Retinal pigment epithelial cell (primary cell): ENCODE data around the gene CD33.

Source experiments
- DNase-seq: peaks from one replicate; pipeline ENCODE4 v3.0.0-alpha.2; 2010; ENCODE audit warnings: low read depth
- H3K4me3 ChIP-seq: 2 replicates; pipeline ENCODE4 v1.5.1; 2011; ENCODE audit warnings: mild to moderate bottlenecking, low read length, control low read depth, moderate library complexity
- TF ChIP-seq, protein P1 (sequence below): conservative IDR thresholded peaks from 2 replicates; pipeline ENCODE4 v1.5.1; 2011; ENCODE audit warnings: low read depth, low read length, control low read depth, inconsistent platforms

CD33 gene

DNA sequence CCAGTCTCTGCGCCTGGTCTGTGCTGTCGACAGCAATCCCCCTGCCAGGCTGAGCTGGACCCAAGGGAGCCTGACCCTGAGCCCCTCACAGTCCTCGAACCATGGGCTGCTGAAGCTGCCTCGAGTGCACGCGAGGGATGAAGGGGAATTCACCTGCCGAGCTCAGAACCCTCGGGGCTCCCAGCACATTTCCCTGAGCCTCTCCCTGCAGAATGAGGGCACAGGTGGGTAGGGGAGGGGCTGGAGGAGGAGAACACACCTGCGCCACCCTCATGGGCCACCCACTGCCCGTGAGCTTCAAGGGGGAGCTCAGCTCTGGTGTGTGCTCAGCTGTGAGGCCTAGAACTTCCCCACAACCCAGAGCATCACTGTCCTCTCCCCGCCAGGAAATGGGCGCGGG is 38.6 kb upstream of the CD33 start:
- TF ChIP-seq, protein P1, sequence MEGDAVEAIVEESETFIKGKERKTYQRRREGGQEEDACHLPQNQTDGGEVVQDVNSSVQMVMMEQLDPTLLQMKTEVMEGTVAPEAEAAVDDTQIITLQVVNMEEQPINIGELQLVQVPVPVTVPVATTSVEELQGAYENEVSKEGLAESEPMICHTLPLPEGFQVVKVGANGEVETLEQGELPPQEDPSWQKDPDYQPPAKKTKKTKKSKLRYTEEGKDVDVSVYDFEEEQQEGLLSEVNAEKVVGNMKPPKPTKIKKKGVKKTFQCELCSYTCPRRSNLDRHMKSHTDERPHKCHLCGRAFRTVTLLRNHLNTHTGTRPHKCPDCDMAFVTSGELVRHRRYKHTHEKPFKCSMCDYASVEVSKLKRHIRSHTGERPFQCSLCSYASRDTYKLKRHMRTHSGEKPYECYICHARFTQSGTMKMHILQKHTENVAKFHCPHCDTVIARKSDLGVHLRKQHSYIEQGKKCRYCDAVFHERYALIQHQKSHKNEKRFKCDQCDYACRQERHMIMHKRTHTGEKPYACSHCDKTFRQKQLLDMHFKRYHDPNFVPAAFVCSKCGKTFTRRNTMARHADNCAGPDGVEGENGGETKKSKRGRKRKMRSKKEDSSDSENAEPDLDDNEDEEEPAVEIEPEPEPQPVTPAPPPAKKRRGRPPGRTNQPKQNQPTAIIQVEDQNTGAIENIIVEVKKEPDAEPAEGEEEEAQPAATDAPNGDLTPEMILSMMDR, result no peak
- DNase-seq, result no peak
- no peak overlapping the region for H3K4me3 ChIP-seq

DNA sequence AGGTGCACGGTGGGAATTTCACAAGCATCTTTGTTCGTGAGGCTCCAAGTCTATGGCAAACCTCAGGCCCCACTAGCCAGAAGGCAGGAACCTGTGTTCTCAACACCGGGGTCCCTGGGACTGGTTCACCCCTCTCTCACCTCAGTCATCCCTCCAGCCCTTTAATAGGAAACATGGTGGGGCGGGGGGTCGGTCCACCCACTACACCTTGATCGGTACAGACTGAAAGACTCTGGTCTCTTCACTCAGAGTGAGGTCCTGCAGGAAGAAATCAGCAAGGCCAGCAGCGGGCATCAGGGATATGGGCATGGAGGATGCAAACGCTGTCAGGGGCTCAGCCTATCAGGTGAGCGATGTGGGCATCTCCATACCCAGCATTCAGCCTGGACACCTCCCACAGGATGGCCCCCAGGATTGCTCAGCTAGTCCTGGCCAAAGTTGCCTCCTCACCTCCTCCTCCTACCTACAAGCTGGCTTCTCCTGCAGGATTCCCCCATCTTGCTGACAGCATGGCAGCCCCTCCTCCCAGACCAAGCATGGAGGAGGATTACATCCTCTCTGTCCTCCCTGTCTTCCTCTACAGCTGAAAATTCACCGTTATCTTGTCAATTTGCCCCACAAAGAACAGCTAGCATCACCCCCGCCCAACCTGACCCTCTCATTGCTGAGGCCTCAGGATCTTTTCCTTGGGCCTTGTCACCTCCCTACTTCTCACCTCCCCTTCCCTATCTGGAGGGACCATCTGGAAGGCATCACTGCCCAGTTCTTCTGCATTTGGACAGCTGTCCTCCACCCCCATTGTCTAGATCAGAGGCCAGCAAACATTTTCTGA is 37.3 kb upstream of the CD33 start:
- TF ChIP-seq, protein P1, result no peak
- DNase-seq, result no peak
- no peak overlapping the region for H3K4me3 ChIP-seq

DNA sequence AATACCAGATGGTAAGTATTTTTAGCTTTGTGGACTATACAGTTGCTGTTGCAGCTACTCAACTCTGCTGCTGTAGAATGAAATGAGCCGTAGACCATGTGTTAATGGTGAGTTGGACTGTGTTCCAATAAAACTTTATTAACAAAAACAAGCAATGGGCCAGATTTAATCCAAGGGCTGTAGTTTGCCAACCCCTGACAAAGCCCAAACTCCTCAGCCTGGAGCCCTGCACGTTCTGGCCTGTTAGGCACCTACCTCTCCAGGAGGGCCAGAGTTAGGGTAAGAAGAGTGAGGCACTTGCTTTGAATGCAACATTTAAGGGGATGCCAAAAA is 36.7 kb upstream of the CD33 start:
- no peak overlapping the region for H3K4me3 ChIP-seq
- TF ChIP-seq, protein P1, result no peak
- DNase-seq, result no peak

DNA sequence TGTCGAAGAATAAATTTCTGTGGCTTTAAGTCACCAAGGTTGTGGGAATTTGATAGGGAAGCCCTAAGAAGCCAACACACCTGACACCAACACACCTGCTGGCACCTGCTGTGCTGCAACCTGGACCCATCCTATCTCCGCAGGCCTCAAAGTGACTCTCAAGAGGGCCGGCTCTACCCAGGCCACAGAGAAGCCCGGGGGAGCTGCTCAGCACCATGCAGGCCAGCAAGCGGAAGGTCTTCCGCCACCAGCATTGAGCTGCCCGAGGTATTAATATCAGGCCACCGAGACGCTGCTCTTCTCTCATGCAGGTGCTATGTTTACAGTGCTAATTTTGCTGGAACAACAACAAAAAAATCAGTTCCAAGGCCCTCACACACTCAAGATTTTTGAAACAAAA is 32.2 kb upstream of the CD33 start:
- H3K4me3 ChIP-seq, result no peak overlapping the region
- no peak for DNase-seq
- TF ChIP-seq, protein P1, result no peak

DNA sequence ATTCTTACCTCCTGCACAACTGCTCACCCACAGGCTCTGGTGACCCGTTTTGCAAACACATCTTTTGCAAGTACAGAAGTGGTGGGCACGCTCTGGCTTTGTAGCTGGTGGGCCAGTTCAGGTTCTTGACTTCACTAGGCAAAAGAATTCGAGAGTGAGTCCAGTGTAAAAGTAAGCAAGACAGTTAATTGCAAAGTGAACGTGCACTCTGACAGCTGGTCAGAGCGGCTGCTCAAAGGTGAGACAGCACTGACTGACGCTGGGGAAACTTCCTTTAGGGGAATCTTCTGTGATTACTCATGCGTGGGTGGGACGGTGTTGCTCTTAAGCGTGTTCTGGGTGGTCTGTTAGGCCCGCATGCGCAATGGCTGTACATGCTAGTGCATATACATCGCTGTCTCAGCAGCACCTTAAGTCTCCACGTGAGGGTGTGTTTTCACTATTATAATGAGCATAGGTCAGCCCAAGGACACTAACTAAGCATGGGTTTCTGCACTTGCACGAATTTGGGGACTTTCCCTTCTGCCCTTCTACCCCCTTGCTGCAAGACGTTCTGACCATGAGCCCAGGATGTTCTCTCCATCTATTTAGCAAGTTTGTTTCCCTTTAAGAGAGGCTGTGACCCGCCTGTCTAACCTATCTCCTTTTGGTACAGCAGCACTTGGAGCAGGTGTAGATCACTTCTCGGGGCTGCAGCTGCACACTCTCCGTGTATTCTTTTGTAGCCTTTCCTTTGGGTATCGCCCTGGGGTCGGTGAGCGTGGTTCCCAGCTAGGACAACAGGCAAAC is 30.2 kb upstream of the CD33 start:
- DNase-seq, result no peak
- TF ChIP-seq, protein P1, result no peak

DNA sequence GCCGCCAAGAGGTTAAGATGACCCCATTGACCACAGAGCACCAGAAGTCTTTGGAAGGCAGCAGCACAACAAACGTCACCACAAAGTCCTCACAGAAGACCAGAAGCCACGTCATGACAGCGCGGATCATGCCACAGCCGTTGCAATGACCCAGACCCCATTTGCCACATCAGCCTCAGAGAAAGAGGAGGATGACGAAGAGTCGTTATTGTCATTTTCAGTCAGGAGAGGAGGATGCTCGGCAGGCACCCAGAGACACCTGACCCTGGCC is 29.6 kb upstream of the CD33 start:
- no peak overlapping the region for H3K4me3 ChIP-seq
- TF ChIP-seq, protein P1, result no peak
- no peak for DNase-seq

More for the DNA sequence above, 30.2 kb upstream of the CD33 start:
- no peak overlapping the region for H3K4me3 ChIP-seq

DNA sequence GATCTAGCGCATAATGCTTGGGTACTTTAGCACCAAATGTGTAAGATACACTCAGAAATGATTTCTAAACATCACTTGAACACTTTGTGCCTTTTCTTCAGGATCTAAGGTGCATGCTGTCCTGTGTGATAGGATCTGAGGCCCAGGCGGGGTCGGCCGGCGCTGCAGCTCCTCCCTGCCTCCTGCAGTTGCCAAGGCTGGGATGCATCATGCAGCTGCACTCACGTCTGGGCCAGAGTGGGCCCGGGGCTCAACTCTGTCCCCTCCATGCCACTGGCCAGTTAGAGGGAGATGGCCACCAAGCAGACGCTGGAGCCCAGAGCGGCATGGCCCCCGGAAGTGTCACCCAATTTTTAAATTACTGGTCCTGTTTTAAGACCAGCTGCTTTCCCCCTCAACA is 29.3 kb upstream of the CD33 start:
- H3K4me3 ChIP-seq, result no peak overlapping the region
- TF ChIP-seq, protein P1, result no peak
- DNase-seq, result no peak
